NCI-H128 (cell line): Measurements from ENCODE around the gene NPAS4.
"Not testable (repeated sequence)": the region's sequence is repeated elsewhere in the genome, so short reads cannot be mapped to it uniquely, and the experiment has no call there.

ENCODE experiments used
- DNase-seq: peaks from one replicate; lab custom pipeline; 2025; ENCODE audit not compliant: unreplicated experiment; lab: John Stamatoyannopoulos, UW

Gene NPAS4

DNA sequence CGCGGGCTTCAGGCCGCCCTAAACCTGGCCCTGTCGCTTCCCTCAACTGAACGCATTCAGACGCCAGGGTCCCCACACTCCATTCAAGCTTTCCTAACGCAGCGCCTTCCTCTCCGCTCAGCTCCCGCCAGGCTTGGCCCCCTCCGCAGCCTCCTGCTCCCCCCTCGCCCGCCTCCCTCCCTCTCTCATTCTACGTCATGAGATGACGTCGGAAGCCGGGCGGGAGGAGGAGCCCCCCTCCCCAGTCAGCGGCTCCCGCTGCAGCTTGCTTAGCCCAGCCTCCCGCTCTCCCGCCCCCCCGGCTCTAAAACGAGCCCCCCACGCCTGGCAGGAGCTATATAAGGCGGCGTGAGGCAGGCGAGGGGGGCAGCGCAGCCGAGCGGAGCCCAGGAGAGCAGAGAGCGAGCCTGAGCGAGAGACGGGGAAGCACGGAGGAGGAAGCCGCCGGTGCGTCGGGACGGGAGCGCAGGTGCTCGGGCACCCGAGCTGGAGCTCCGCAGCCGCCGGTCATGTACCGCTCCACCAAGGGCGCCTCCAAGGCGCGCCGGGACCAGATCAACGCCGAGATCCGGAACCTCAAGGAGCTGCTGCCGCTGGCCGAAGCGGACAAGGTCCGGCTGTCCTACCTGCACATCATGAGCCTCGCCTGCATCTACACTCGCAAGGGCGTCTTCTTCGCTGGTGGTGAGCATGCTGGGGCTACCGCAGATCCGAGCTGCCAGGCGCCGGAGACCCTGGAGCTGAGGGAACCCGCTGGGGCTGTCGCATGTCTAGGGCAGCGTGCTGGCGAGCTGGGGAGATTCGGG, at the start of gene NPAS4:
TSS of gene NPAS4 (plus strand) at position 365 of the 806 bp plus-strand sequence. CDS start at position 510, 145 bp downstream.
- peak; percentile 72 for DNase-seq

DNA sequence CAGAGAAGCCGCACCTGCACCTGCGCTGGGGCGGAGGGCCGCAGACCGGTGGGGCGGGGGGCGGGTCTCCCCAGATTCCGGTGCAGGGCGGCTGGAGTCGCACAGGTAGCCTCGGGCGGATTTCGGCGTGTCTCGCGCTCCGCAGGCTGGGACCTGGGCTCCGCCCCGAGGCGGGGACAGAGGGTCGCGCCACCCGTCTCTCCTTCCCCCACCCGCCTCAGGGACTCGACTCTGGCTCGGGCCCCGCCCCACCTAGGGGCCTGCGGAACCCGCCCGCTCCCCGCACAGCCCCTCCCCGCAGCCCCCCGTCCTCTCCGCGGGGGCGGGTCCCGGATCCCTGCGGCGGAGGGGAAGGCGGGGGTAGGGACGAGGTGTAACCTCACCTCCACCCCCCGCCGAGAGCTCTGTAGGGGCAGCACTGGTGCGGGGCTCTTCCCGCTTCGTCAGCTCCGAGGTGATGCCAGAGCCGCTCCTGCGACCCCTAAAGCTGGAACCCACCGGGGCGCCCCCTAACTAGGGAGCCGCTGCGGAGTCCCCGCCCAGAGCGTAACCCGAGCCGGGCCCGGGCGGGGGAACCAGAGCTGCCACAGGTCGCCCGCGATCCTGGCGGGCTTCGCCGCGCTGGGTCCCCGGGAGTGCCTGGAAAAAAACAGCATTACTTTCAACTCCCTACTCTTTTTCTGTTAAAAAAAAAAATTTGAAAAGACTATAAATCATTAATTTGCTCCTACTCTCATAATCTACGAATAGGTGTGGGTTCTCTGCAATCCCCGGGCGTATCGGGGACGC, 49.0 kb upstream of the NPAS4 start, which contains the start of gene SLC29A2:
TSS of gene SLC29A2 (minus strand) at position 134 of the 789 bp plus-strand sequence. CDS start 169 bp downstream, outside the sequence.
- peak; percentile 85 for DNase-seq

DNA sequence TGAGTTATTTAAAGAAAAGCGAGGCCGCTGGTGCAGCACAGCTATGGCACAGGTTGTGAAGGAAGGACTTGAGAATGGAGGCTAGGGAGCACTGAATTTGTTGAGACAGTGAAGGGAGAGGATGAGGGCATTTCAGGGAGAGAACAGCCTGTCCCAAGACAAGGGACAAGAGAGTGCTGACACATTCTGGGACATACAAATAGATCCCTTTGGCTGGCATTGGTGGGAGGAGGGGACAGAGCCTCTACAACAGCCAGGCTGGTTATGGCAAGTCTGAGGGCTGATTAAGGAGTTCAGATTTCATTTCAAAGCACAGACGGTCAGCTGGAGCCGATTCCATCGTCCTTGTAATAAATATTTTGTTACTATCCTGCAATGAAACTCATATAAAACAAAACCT, 47.6 kb upstream of the NPAS4 start:
- DNase-seq: no peak

DNA sequence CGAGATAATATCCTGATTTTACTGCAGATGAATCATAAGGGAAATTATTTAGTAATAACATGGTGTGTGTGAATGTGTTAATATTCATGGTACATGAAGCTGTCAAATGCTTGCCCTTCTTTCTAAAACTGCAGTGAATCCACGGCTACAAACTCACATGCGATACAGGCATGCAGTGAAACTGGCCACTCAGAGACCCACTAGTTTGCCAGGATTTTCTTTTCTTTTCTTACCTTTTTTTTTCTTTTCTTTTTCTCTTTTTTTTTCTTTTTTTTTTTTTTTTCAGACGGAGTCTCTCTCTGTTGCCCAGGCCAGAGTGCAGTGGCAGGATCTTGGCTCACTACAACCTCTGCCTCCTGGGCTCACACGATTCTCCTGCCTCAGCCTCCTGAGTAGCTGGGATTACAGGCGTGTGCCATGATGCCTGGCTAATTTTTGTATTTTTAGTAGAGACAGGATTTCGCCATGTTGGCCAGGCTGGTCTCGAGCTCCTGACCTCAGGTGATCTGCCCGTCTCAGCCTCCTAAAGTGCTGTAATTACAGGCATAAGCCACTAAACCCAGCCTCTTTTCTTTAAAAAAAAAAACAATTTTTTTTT, 47.0 kb upstream of the NPAS4 start:
- DNase-seq: not testable (repeated sequence)

DNA sequence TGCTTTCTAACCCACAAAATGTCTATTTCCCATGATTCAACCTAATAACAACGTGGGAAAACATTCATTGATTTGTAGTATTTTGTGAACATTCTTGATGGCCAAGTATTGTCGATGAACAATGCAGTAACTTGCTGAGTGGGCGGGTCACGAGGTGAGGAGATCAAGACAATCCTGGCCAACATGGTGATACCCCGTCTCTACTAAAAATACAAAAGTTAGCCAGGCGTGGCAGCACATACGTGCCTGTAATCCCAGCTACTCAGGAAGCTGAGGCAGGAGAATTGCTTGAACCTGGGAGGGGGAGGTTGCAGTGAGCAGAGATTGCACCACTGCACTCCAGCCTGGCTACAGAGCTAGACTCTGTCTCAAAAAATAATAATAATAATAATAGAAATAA, 40.6 kb upstream of the NPAS4 start:
- DNase-seq: not testable (repeated sequence)

DNA sequence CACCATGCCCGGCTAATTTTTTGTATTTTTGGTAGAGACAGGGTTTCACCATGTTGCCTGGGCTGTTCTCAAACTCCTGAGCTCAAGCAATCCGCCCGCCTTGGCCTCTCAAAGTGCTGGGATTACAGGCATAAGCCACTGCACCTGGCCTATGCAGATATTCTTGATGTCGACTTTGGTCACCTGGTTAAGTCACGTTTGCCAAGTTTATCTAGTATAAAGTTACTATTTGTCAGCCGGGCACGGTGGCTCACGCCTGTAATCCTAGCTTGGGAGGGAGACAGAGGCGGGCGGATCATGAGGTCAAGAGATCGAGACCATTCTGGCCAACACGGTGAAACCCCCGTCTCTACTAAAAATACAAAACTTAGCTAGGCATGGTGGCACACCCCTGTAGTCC, 36.5 kb upstream of the NPAS4 start:
- not testable (repeated sequence) for DNase-seq

DNA sequence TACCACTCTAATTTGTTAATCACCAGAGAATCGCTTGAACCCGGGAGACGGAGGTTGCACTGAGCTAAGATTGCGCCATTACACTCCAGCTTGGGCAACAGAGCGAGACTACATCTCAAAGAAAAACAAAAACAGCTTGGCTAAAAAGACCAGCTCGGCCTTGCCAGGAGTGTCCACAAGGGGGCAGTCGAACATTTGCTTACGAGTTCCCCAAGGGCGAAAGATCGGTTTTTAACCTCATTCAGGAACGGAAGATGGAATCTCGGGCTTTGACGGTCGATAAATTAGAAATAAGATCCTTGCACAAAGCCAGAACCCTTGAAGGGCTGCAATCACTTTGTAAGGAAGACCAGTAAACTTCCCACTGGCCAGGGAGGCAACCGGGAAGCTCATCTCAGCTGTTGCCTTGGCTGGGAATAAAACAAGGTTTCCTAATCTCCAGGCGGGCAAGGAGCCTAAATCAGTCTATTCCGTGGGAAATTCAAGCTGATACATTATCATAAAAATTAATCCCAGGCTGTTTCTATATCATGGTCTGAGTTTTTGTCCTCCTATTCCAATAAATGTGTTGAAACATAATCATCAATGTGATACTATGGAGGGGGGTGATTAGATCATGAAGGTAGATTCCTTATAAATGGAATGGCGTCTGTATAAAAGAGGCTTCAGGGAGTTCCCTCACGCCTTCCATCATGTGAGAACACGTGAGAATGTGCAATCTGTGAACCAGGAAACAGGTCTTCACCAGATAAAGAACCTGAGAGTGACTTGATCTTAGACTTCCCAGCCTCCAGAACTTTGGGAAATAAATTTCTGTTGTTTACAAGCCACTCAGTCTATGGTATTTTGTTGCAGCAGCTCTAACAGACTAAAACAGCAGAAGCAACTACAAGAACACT, 34.4 kb upstream of the NPAS4 start:
- DNase-seq: peak; percentile 79

DNA sequence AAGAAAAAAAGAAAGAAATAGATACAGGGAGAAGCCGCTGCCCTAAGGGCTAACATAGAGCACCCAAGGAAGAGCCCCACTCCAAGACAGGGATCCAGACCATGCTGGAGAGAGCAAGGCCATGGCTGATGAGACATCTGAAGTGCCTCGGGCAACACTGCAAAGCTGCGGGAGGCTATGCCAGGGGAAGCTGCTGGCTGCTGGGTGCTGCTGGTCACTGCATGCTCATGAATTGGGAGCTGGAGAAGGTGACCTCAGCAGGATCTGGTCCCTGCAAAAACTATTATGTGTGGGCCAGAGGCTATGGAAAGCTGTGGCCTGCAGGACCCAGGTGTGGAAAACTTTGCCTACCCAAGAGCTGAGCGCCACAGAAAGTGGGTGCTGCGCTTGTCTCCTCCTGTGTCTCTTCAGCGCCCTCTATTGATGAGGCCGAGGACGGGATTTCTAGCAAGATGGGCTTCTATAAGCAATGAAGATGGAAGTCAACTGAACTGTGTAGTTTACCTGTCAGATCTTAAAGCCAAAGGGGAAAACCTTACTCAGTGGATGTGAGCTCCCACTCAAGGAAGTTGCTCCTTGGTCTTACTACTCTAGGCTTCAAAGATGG, 32.0 kb upstream of the NPAS4 start:
- peak; percentile 76 for DNase-seq

DNA sequence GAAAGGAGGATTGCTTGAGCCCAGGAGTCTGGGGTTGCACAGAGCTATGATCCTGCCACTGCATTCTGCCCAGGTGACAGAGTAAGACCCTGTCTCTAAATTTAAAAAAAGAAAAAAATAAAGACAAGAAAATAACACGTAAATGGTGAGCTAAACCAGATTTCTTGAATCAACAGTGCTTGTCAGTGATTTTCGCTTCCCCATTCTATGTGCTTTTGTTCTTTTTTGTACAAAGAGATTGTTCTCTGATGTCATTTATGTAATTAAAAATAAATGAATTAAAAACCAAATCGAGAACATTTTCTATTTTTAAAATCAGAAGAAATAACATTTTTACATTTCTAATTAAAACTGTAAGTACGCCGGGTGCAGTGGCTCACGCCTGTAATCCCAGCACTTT, 29.5 kb upstream of the NPAS4 start:
- DNase-seq: no peak

DNA sequence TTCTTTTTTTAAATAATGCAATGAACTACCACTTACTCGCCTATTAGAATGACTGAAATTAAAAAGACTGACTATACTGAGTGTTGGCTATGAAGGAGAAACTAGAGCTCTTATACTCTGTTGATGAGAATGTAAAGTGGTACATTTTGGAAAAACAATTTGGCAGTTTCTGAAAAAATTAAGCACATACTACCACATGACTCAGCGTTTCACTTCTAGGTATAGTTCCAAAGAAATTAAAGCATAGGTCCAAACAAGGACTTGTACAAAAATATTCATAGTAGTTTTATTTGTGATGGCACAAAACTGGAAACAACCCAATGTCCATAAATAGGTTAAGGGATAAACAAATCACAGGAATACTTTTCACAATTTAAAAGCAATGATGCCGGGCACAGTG, 26.9 kb upstream of the NPAS4 start:
- DNase-seq: no peak

DNA sequence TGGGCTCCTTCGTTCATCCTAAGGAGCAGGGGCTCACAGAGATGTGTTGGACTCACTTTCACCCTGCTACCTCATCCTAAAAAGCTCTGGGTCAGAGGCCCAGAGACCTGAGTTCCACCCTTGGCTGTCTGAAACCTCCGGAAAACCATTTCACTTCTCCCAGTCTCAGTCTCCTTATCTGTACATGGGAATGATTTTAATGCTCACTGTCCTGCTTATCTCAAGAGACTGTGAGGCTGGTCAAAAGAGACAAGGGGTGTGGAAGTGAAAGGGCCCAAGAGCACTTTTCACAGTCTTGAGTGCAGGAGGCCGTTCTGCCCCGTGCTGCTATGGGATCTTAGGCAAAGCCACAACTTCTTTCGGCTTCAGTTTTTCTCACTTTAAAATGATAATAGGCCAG, 13.2 kb upstream of the NPAS4 start:
- no peak for DNase-seq

DNA sequence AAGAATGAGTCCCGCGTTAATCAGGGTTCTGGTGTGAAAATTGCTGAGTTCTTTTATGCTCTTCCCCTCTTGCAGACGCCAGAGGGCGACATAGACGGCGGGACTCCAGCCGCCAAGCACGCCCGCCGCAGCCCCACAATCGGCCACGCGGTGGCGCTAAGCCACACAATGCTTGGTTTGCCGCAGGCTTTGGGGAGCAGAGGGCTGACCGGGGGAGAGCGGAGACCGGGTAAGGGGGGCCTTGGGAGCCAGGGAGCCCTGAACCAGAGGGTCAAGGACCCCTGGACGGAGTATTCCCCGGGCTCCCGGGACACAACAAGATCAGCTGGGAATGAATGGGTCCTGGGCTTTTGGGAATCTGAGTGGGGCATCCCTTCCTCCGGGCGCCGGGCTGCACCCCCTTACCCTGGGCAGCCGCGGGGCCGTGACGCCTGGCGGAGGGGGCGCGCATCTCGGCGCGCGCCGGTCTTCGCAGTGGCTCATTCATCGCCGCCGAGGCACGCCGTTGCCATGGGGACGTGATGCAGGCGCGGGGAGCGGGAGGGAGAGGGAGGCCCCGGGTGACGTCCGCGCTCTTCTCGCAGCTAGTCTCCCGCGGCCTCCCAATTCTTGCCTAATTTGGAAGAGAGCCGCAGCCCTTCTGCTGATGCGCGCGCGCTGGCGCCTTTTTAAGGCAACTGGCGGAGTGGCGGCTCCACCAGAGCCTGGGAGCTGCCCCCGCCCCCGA, 12.2 kb upstream of the NPAS4 start:
- DNase-seq: peak; percentile 93

DNA sequence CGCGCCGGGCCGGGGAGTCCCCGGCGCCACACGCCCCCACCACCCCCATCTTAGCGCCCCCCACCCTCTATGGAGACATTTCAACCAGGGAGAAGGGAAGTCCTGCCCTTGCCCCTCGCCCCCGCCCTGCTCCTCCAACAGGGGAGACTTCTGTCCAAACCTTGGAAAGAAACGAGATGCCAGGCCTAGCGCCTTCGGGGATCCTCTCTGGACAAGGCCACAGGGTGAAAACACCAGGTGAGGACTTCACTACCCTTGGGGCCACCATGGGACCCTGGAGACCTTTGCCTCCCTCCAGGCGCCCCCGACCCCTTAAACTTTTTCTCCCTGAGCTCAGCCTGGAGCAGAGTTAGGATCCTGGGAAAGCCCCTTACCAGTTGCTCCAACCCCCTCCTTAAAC, 11.6 kb upstream of the NPAS4 start:
- DNase-seq: no peak

DNA sequence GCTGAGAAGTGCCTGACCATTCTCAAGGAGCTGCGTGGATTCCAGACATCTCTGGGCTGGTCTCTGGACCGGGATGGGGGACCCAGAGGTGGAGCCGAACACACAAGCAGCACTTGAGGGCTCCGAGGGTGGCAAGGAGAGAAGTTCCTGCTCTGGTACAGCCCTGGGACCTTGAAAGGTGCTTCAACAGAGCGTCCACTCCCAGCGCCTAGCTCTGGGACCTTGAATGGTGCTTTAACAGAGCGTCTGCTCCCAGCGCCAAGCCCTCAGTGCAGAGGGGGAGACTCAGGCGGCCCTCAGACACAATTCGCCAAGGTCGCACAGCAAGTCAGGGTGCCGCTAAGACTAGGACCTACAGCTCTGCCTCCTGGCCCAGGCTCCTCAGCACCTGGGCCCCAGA, 10.6 kb upstream of the NPAS4 start:
- DNase-seq: no peak

DNA sequence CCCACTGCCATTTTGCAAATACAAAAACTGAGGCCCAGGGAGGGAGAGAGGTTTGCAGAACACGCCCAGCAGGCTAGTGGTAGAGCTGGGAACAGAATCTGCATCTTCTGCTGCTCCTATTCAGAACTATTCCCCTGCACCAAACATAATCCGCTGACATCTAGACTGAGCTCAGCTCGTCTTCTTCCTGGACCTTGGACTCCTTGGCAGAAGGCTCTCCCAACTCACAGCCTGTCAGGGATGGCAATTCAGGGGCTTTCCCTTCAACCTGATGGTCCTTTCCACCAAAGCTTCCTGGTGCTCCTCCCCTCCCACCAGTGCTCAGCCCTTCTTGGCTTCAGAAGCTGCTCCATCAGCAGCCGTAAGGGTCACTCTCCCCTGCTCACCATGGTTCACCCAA, 9.5 kb upstream of the NPAS4 start:
- DNase-seq: no peak

DNA sequence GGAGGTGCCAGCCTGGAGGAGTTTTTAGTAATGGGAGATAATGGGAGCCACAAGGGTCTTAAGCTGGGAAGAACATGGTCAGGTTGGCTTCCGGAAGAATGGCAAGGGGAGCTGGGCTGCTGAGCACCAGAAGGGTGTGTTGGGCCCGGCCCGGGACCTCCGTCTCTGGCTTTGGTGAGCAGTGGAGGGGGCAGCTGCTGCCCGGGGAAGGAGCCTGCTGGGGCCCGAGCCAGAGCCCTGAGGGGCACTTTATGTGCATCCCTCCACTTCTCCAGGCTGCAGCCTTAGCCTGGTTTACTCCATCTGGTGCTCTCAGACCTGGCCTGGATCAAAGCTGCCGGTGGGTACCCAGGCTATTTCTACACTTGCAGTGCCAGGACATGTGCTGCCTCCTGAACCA, 8.7 kb upstream of the NPAS4 start:
- DNase-seq: no peak

DNA sequence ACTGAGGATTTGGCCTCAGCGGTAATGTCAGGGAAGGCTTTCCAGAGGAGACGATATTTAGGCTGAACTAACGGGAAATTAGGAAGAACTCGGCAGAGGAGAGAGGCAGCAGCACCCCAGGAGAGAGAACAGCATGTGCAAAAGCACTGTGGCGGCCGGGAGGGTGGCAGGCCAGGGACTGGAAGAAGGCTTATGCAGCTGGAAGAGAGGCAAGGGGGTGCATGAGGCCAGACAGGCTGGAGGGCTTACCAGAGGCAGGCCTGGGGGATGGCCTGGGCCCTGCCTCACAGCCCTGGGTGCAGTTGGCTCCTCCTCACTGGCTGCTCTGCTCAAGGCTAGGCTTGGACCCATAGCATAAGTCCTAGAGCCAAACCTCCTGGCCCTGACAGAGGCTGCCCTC, 7.7 kb upstream of the NPAS4 start:
- no peak for DNase-seq

DNA sequence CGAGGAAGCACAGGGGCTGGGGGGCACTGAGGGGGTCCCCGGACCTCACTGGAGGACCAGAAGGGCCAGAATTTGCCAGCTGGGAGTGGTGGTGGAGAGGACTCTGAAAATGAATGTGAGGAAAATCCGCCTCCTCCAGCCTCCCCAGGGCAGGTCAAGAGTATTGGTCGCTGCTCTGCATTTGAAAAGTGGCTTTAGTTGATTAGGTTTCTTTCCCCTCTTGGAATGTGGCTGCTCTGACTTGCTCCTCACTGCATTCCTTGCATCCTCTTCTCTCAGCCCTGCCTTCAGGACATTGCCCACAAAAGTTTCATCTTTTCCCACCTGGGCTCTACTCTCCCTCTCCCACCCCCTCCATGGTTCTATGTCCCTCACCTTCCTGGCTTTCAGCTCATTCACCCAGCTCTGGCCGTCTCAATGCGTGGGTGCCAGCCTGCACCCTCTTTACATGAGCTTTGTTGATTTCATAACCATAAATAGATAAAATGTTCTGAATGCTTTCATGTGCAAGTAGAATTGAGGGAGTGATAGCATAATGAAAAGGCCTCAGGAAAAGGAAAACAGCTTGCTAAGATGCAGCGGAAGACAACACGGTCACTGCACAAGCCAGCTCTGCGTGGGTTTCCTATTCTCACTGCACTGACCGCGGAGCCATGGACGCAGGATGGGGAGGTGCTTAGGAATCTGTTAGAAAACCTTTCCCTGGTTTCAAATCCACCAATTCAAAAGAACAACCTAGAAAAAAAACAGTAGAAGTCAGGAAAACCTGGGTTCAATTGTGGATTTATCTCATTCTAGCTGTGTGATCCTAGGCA, 6.5 kb upstream of the NPAS4 start:
- DNase-seq: no peak

DNA sequence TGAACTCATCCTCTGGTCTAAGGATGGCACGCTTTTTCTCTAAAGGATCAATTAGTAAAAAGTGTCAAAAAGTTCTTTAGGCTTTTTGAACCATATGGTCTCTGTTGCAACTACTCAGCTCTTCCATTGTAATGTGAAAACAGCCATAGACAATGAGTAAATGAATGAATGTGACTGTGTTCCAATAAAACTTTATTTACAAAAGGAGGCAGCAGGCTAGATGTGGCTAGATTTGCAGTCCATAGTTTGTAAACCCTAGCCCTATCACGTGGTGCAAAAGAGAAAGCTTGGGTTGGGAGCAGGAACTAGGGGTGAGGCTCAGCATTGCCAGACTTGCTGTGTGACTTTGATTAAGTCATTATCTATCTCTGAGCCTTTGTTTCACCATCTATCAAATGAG, 5.4 kb upstream of the NPAS4 start:
- no peak for DNase-seq
